ENCODE results near the gene CCDC169.

- no peak for TF ChIP-seq FOS (IDR thresholded peaks at IDR 0.05; ENCODE audit: low read depth, low read length)
- TF ChIP-seq POLR2A (IDR thresholded peaks at IDR 0.05; ENCODE audit: low read depth, low read length): no peak
- TF ChIP-seq RAD21 (IDR thresholded peaks at IDR 0.05; ENCODE audit: low read length): no peak
- TF ChIP-seq CTCF (conservative IDR thresholded peaks at IDR 0.05; ENCODE audit: low read depth, low read length): no peak
- TF ChIP-seq CEBPB (IDR thresholded peaks at IDR 0.05; ENCODE audit: low read depth, low read length): no peak
- no peak for TF ChIP-seq SMC3 (IDR thresholded peaks at IDR 0.05; ENCODE audit: low read depth, low read length)
- no peak for TF ChIP-seq USF2 (IDR thresholded peaks at IDR 0.05; ENCODE audit: low read depth, low read length)
- no peak for TF ChIP-seq RCOR1 (IDR thresholded peaks at IDR 0.05; ENCODE audit: insufficient replicate concordance, low read length)
- TF ChIP-seq MXI1 (IDR thresholded peaks at IDR 0.05; ENCODE audit: borderline replicate concordance, low read depth, low read length): no peak
- no peak for TF ChIP-seq MAFK (IDR thresholded peaks at IDR 0.05; ENCODE audit: low read depth, low read length)
- TF ChIP-seq MAZ (IDR thresholded peaks at IDR 0.05; ENCODE audit: borderline replicate concordance, low read depth, low read length): no peak
- no peak for TF ChIP-seq RFX5 (IDR thresholded peaks at IDR 0.05; ENCODE audit: low read depth, low read length)
- no peak for TF ChIP-seq BHLHE40 (IDR thresholded peaks at IDR 0.05; ENCODE audit: low read depth, low read length)
- TF ChIP-seq NFE2L2 (IDR thresholded peaks at IDR 0.05; ENCODE audit: low read depth, low read length): no peak
Observed at GRCh38 chr13:36325912-36326311, 28.3 kb upstream of the CCDC169 start.

Data from IMR-90 (cell line).